ENCODE results near the gene CTNNA2.

Gene CTNNA2

DNA sequence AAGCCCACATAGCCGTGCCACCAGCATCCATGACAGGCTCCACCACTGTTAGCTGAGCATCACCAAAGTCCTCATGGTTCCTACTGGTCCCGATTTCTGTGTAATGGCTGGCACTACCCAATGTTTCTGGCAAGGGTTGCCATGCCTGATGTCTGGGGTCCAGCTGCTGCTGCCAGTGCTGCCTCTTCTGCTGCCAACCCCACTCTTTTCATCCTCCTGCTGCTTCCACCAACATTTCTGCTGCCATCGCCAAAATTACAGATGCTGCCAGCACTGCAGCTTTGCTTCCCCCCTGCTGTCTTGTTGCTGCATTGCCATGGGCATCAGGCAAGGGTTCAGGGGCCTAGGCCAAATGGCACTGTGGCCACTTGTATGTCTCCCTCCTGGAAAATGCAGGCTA, 638.8 kb downstream of the CTNNA2 start:
- DNase-seq (ENCODE audit: low read depth): no peak
- no peak overlapping the region for H3K4me3 ChIP-seq (ENCODE audit: control insufficient read depth, low read depth, low read length)
- TF ChIP-seq, protein P1, sequence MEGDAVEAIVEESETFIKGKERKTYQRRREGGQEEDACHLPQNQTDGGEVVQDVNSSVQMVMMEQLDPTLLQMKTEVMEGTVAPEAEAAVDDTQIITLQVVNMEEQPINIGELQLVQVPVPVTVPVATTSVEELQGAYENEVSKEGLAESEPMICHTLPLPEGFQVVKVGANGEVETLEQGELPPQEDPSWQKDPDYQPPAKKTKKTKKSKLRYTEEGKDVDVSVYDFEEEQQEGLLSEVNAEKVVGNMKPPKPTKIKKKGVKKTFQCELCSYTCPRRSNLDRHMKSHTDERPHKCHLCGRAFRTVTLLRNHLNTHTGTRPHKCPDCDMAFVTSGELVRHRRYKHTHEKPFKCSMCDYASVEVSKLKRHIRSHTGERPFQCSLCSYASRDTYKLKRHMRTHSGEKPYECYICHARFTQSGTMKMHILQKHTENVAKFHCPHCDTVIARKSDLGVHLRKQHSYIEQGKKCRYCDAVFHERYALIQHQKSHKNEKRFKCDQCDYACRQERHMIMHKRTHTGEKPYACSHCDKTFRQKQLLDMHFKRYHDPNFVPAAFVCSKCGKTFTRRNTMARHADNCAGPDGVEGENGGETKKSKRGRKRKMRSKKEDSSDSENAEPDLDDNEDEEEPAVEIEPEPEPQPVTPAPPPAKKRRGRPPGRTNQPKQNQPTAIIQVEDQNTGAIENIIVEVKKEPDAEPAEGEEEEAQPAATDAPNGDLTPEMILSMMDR (IDR thresholded peaks at IDR 0.05; ENCODE audit: control insufficient read depth, insufficient read depth, low read depth, low read length, missing control alignments): no peak

DNA sequence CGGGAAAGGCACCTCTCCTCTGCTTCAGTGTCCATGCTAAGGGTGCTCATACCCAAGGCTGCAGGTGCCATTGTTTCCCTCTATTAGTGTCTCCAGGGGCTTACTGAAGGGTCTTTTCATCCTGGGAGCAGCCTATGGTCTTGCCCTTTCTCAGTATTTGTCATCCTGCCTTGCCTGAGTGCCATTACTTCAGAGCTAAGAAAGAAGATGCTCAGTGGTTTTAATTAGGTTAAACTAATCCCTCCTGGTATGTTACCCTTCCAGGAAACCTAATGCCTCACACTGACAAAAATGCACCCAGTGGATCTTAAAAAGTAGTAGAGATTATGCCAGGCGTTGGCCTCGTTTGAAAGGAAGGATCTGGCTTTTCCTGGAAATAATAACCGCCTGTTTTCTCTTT, 640.3 kb downstream of the CTNNA2 start:
- TF ChIP-seq, protein P1 (IDR thresholded peaks at IDR 0.05; ENCODE audit: control insufficient read depth, insufficient read depth, low read depth, low read length, missing control alignments): no peak
- H3K4me3 ChIP-seq (ENCODE audit: control insufficient read depth, low read depth, low read length): no peak overlapping the region
- no peak for DNase-seq (ENCODE audit: low read depth)

DNA sequence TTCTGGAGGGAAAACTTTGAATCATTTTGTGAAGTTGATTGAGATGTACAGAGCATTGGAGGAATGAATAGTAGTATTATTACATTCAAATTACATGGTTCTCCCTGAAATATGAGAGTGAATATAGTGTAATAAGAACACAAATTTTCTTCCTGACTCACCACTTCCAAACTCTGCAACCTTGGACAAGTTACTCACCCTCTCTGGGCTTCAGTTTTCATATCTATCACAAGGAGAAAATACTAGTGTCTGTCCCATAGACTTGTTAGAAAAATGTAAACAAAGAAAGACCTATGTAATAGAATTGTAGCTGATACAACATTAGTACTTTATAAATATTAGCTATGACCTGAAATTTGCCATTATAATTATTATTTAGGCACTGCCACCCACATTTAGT, 640.9 kb downstream of the CTNNA2 start:
- no peak for DNase-seq (ENCODE audit: low read depth)
- TF ChIP-seq, protein P1 (IDR thresholded peaks at IDR 0.05; ENCODE audit: control insufficient read depth, insufficient read depth, low read depth, low read length, missing control alignments): no peak
- no peak overlapping the region for H3K4me3 ChIP-seq (ENCODE audit: control insufficient read depth, low read depth, low read length)

DNA sequence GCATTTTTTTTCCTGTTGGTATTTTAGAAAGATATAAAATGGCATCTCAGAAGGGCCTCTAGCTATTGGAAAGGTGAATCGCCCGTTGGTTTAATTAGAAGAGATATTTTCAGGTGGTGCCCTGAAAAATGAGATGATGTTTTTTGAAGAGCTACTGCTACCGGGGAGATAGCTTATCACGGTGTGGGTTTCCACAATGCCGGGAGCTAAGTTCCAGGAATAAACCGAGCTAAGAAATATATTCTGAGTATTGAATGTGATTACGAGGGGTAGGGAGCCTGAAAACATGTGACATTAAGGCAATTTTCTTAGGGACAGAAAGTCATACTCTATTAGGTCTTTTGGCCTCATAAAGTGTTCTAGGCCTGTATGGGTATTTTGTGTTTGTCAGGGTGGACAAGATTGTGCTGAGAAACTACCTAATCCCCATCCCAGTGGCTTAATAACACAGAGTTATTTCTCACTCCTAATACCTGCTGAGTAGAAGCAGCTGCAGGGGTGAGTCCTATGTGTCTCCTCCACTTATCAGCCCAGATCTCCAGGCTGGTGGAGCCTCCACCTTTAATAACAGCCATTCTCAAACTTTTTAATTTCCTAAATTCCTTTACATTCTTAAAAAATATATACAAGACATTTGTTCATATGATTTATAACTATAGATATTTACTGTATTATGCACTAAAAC, 641.5 kb downstream of the CTNNA2 start:
- DNase-seq (ENCODE audit: low read depth): no peak
- TF ChIP-seq, protein P1 (IDR thresholded peaks at IDR 0.05; ENCODE audit: control insufficient read depth, insufficient read depth, low read depth, low read length, missing control alignments): no peak
- H3K4me3 ChIP-seq (ENCODE audit: control insufficient read depth, low read depth, low read length): no peak overlapping the region

DNA sequence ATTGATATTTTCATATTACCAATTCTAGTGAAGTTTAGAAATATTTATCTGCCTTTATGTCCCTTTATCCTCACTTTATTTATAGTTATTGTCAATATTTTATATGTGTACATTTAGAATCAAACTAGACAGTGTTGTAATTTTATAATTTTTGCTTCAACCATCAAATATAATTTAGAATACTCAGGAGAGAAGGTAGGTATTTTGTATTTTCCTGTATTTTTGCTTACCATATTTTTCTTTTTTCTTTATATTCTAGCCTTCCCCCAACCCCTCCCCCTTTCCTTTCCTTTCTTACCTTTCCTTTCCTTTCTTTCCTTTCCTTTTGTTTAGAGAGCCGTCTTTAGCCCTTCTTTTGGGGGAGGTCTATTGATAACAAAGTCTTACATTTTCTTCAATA, 651.5 kb downstream of the CTNNA2 start:
- no peak overlapping the region for H3K4me3 ChIP-seq (ENCODE audit: control insufficient read depth, low read depth, low read length)
- TF ChIP-seq, protein P1 (IDR thresholded peaks at IDR 0.05; ENCODE audit: control insufficient read depth, insufficient read depth, low read depth, low read length, missing control alignments): no peak
- DNase-seq (ENCODE audit: low read depth): no peak

DNA sequence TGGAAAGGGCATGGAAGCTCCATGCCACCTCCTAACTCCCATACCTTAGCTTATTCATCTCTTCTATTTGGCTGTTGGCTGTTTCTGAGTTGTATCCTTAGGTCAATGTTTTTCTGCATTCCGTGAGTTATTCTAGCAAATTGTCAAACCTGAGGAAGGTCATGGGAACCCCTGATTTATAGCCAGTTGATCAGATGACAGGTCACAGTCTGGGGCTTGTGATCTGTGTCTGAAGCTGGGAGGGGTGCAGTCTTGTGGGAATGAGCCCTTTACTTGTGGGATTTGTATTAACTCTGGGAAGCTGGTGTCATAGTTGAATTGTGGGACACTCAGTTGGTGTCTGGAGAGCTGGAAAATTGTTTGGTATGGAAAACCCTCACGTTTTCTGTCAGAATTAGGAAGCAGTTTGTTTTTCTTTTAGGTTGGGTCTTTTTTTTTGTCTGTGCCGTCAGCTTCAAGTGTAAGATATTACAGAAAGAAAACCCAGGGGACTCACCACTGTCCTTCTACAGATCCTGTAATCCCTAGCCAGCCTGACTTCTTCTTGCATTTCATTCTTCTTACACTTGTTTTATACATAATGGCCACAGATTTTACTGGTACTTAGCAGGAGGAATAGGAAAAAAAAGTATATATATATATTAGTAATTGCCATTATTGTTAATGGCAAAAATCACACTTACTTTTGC, 653.8 kb downstream of the CTNNA2 start:
- H3K4me3 ChIP-seq (ENCODE audit: control insufficient read depth, low read depth, low read length): no peak overlapping the region
- no peak for DNase-seq (ENCODE audit: low read depth)
- TF ChIP-seq, protein P1 (IDR thresholded peaks at IDR 0.05; ENCODE audit: control insufficient read depth, insufficient read depth, low read depth, low read length, missing control alignments): no peak
